ENCODE results near the gene SIRT7. TPM values are rescaled to one million over a fixed set of nuclear protein-coding genes. Genes with fewer than 3 reads are reported as not detected.

SIRT7 gene
- total and polyA plus RNA-seq, 9 donors, result 3.4 to 17.7 (median 15.2) TPM

- no peaks in the 10 kb centered on the region for H3K36me3 ChIP-seq
- DNase-seq, result no peak
- H3K4me1 ChIP-seq (ENCODE audit: insufficient read depth), result peaks cover 14% of the 10 kb centered on the region
- H3K9me3 ChIP-seq, result no peaks in the 10 kb centered on the region
- no peak overlapping the region for H3K4me3 ChIP-seq
- intact Hi-C loops (cut with DNase I), result no loop called here
- WGBS, 3 donors, result 76 to 81% (median 79%) methylated on average over 6 of the region's 6 CpGs
- TF ChIP-seq EP300 (IDR thresholded peaks at IDR 0.05) (no peak), POLR2A (IDR thresholded peaks at IDR 0.05) (no peak), CTCF (IDR thresholded peaks at IDR 0.05) (no peak)
- no peaks in the 10 kb centered on the region for H3K27me3 ChIP-seq
- no peak overlapping the region for H3K27ac ChIP-seq
These were observed 54.8 kb downstream of the SIRT7 start for GRCh38 chr17:81863123-81863675.

Other genes starting within 250 kb of the SIRT7 start
- gene ARL16, start 234.4 kb downstream of the SIRT7 start, total RNA-seq, result 10 to 100 TPM; 22.8 to 45.1 (median 31.1) TPM
- 10 to 100 TPM; 29.4 to 55.5 TPM for gene ARL16, start 234.4 kb downstream of the SIRT7 start, polyA plus RNA-seq
- 10 to 100 TPM; 39.1 to 91.5 (median 71.7) TPM for gene HGS, start 234.2 kb downstream of the SIRT7 start, total RNA-seq
- 10 to 100 TPM; 73.4 to 73.9 TPM for gene HGS, start 234.2 kb downstream of the SIRT7 start, polyA plus RNA-seq
- 10 to 100 TPM; 23.5 to 47.2 (median 39.5) TPM for gene MRPL12, start 214.8 kb downstream of the SIRT7 start, total RNA-seq
- 10 to 100 TPM; 12.9 to 36.8 TPM for gene MRPL12, start 214.8 kb downstream of the SIRT7 start, polyA plus RNA-seq
- gene SLC25A10, start 205.9 kb downstream of the SIRT7 start, total RNA-seq, result 1 to 10 TPM; 2.4 to 9.8 (median 7.9) TPM
- 1 to 10 TPM in 1 of 2 donors, under 1 TPM in 1; 0.12 to 8.7 TPM for gene SLC25A10, start 205.9 kb downstream of the SIRT7 start, polyA plus RNA-seq
- not detected for gene GCGR, start 114.0 kb downstream of the SIRT7 start, total RNA-seq
- not detected for gene GCGR, start 114.0 kb downstream of the SIRT7 start, polyA plus RNA-seq
- 100 to 1,000 TPM in 3 of 7 donors, 10 to 100 TPM in 4; 81.1 to 135 (median 97.0) TPM for gene MCRIP1, start 84.9 kb downstream of the SIRT7 start, total RNA-seq
- 100 to 1,000 TPM in 1 of 2 donors, under 1 TPM in 1; 0.30 to 129 TPM for gene MCRIP1, start 84.9 kb downstream of the SIRT7 start, polyA plus RNA-seq
- gene PPP1R27, start 83.1 kb downstream of the SIRT7 start, total RNA-seq, result not detected
- gene PPP1R27, start 83.1 kb downstream of the SIRT7 start, polyA plus RNA-seq, result under 1 TPM in 1 of 2 donors, not detected in 1; 0.22 TPM
- gene P4HB, start 57.6 kb downstream of the SIRT7 start, total RNA-seq, result 100 to 1,000 TPM; 230 to 435 (median 312) TPM
- 1,000 to 10,000 TPM in 1 of 2 donors, 100 to 1,000 TPM in 1; 222 to 2,080 TPM for gene P4HB, start 57.6 kb downstream of the SIRT7 start, polyA plus RNA-seq
- 100 to 1,000 TPM in 6 of 7 donors, 10 to 100 TPM in 1; 52.0 to 455 (median 318) TPM for gene ARHGDIA, start 46.8 kb downstream of the SIRT7 start, total RNA-seq
- gene ARHGDIA, start 46.8 kb downstream of the SIRT7 start, polyA plus RNA-seq, result 100 to 1,000 TPM in 1 of 2 donors, 10 to 100 TPM in 1; 65.8 to 158 TPM
- gene ALYREF, start 26.6 kb downstream of the SIRT7 start, total RNA-seq, result 100 to 1,000 TPM in 1 of 7 donors, 10 to 100 TPM in 6; 27.2 to 160 (median 58.5) TPM
- gene ALYREF, start 26.6 kb downstream of the SIRT7 start, polyA plus RNA-seq, result 10 to 100 TPM; 14.2 to 34.1 TPM
- gene ANAPC11, start 26.5 kb downstream of the SIRT7 start, total RNA-seq, result 100 to 1,000 TPM in 1 of 7 donors, 10 to 100 TPM in 6; 49.4 to 135 (median 81.0) TPM
- 100 to 1,000 TPM in 1 of 2 donors, 1 to 10 TPM in 1; 6.1 to 132 TPM for gene ANAPC11, start 26.5 kb downstream of the SIRT7 start, polyA plus RNA-seq
- gene NPB, start 15.9 kb downstream of the SIRT7 start, total RNA-seq, result 1 to 10 TPM in 5 of 7 donors, under 1 TPM in 2; 0.67 to 3.1 (median 1.4) TPM
- gene NPB, start 15.9 kb downstream of the SIRT7 start, polyA plus RNA-seq, result 1 to 10 TPM in 1 of 2 donors, under 1 TPM in 1; 0.43 to 1.3 TPM
- 10 to 100 TPM; 12.6 to 71.4 (median 25.7) TPM for gene PCYT2, start 6.8 kb downstream of the SIRT7 start, total RNA-seq
- 10 to 100 TPM; 20.6 to 29.7 TPM for gene PCYT2, start 6.8 kb downstream of the SIRT7 start, polyA plus RNA-seq
- 10 to 100 TPM; 10.6 to 21.1 (median 16.3) TPM for gene MAFG, start 9.6 kb upstream of the SIRT7 start, total RNA-seq
- gene MAFG, start 9.6 kb upstream of the SIRT7 start, polyA plus RNA-seq, result 10 to 100 TPM in 1 of 2 donors, 1 to 10 TPM in 1; 9.5 to 11.8 TPM
- 100 to 1,000 TPM in 1 of 7 donors, 10 to 100 TPM in 2, 1 to 10 TPM in 4; 1.5 to 119 (median 9.4) TPM for gene PYCR1, start 19.1 kb upstream of the SIRT7 start, total RNA-seq
- gene PYCR1, start 19.1 kb upstream of the SIRT7 start, polyA plus RNA-seq, result 1 to 10 TPM; 6.1 to 8.1 TPM
- gene MYADML2, start 29.1 kb upstream of the SIRT7 start, total RNA-seq, result not detected
- gene MYADML2, start 29.1 kb upstream of the SIRT7 start, polyA plus RNA-seq, result not detected
- gene NOTUM, start 43.0 kb upstream of the SIRT7 start, total RNA-seq, result under 1 TPM in 3 of 7 donors, not detected in 4; 0.20 to 0.36 (median 0.24) TPM
- gene NOTUM, start 43.0 kb upstream of the SIRT7 start, polyA plus RNA-seq, result under 1 TPM in 1 of 2 donors, not detected in 1; 0.05 TPM
- gene ASPSCR1, start 59.5 kb upstream of the SIRT7 start, total RNA-seq, result 10 to 100 TPM; 18.0 to 39.9 (median 25.8) TPM
- gene ASPSCR1, start 59.5 kb upstream of the SIRT7 start, polyA plus RNA-seq, result 10 to 100 TPM in 1 of 2 donors, 1 to 10 TPM in 1; 1.6 to 24.3 TPM
- 10 to 100 TPM; 27.5 to 59.7 (median 35.3) TPM for gene CENPX, start 104.7 kb upstream of the SIRT7 start, total RNA-seq
- gene CENPX, start 104.7 kb upstream of the SIRT7 start, polyA plus RNA-seq, result 10 to 100 TPM in 1 of 2 donors, 1 to 10 TPM in 1; 3.3 to 68.8 TPM
- 10 to 100 TPM in 1 of 7 donors, 1 to 10 TPM in 6; 3.5 to 16.4 (median 7.1) TPM for gene LRRC45, start 105.1 kb upstream of the SIRT7 start, total RNA-seq
- gene LRRC45, start 105.1 kb upstream of the SIRT7 start, polyA plus RNA-seq, result 1 to 10 TPM in 1 of 2 donors, under 1 TPM in 1; 0.67 to 8.0 TPM
- gene RAC3, start 113.5 kb upstream of the SIRT7 start, total RNA-seq, result 1 to 10 TPM; 1.2 to 7.8 (median 3.3) TPM
- gene RAC3, start 113.5 kb upstream of the SIRT7 start, polyA plus RNA-seq, result 1 to 10 TPM in 1 of 2 donors, under 1 TPM in 1; 0.40 to 5.8 TPM
- gene DCXR, start 119.5 kb upstream of the SIRT7 start, total RNA-seq, result 100 to 1,000 TPM in 6 of 7 donors, 10 to 100 TPM in 1; 87.6 to 217 (median 131) TPM
- gene DCXR, start 119.5 kb upstream of the SIRT7 start, polyA plus RNA-seq, result 100 to 1,000 TPM in 1 of 2 donors, 10 to 100 TPM in 1; 16.7 to 144 TPM
- 10 to 100 TPM; 33.3 to 53.0 (median 44.7) TPM for gene RFNG, start 133.6 kb upstream of the SIRT7 start, total RNA-seq
- gene RFNG, start 133.6 kb upstream of the SIRT7 start, polyA plus RNA-seq, result 10 to 100 TPM; 20.9 to 61.3 TPM
- 10 to 100 TPM; 48.8 to 96.2 (median 80.1) TPM for gene GPS1, start 133.7 kb upstream of the SIRT7 start, total RNA-seq
- gene GPS1, start 133.7 kb upstream of the SIRT7 start, polyA plus RNA-seq, result 10 to 100 TPM; 12.4 to 77.8 TPM
- gene DUS1L, start 147.6 kb upstream of the SIRT7 start, total RNA-seq, result 10 to 100 TPM; 40.1 to 72.4 (median 67.7) TPM
- gene DUS1L, start 147.6 kb upstream of the SIRT7 start, polyA plus RNA-seq, result 10 to 100 TPM; 15.0 to 62.5 TPM
- 100 to 1,000 TPM in 1 of 7 donors, 10 to 100 TPM in 5, 1 to 10 TPM in 1; 9.8 to 168 (median 53.8) TPM for gene FASN, start 180.1 kb upstream of the SIRT7 start, total RNA-seq
- gene FASN, start 180.1 kb upstream of the SIRT7 start, polyA plus RNA-seq, result 10 to 100 TPM in 1 of 2 donors, 1 to 10 TPM in 1; 1.3 to 16.0 TPM

All from ovary (tissue), 9 donors.